ENCODE measurements around the gene CDC23. TPM values are rescaled to one million over a fixed set of nuclear protein-coding genes. Genes with fewer than 3 reads are reported as not detected.
"Not testable (repeated sequence)": the region's sequence is repeated elsewhere in the genome, so short reads cannot be mapped to it uniquely, and the experiment has no call there.

The CDC23 gene, protein sequence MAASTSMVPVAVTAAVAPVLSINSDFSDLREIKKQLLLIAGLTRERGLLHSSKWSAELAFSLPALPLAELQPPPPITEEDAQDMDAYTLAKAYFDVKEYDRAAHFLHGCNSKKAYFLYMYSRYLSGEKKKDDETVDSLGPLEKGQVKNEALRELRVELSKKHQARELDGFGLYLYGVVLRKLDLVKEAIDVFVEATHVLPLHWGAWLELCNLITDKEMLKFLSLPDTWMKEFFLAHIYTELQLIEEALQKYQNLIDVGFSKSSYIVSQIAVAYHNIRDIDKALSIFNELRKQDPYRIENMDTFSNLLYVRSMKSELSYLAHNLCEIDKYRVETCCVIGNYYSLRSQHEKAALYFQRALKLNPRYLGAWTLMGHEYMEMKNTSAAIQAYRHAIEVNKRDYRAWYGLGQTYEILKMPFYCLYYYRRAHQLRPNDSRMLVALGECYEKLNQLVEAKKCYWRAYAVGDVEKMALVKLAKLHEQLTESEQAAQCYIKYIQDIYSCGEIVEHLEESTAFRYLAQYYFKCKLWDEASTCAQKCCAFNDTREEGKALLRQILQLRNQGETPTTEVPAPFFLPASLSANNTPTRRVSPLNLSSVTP
- total RNA-seq: 10 to 100 TPM; 13.9 to 14.9 TPM
- long read RNA-seq, transcript CDC23-202 (16 exons, 3,155 nt): major isoform, 47 of 53 reads
- long read RNA-seq, partial matches to known transcripts: 2 of 53 reads
- long read RNA-seq, other reads (novel, unspliced or antisense): 3 of 53 reads

DNA sequence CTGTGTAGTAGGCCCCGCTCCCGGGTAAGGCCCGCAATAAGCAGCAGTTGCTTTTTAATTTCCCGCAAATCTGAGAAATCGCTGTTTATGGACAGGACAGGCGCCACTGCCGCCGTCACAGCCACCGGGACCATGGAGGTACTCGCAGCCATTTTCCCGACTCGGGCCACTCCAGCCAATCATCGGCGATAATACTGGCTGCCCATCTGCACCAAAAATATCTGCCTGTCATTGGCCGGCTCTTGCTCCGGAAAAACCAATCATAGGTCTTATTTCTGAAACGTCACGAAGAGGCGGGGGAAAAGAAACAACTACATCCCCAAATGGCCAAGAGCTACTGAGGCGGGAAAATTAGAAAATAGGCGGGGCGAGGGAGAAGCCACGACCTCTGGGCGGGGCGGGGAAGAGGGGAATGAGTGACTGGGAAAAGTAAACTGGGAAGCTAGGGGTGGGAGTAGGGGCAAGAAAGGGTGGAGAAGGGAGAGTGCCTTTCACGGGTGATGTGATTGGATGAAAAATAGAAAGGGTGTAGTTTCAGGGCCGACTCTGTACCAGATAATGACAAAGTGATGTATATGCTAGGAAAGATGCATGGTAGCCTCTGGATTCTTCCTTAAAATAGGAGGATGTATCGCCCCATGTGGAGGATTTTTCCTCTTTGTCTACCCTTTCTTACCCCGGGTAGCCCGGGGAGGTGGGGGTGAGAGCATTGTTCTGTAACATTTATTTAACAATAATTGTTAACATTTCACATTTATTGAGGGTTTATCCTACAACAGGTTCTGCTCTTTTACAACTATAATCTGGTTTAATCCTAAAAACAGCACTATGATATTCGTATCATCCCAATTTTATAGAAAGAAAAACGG lies at the start of gene CDC23:
TSS of gene CDC23 (minus strand) at position 163 of the 869 bp plus-strand sequence. CDS start at position 152, 11 bp downstream.
- ATAC-seq (peak; percentile 99), DNase-seq (peak; percentile 90 to 93)
- intact Hi-C loops (cut with DNase I, micrococcal nuclease): loop anchor here in 1 of 2 donors (5.0 kb wide), 1 partner anchor 36 kb away; the partner anchor contains the start of genes BRD8 and KIF20A

DNA sequence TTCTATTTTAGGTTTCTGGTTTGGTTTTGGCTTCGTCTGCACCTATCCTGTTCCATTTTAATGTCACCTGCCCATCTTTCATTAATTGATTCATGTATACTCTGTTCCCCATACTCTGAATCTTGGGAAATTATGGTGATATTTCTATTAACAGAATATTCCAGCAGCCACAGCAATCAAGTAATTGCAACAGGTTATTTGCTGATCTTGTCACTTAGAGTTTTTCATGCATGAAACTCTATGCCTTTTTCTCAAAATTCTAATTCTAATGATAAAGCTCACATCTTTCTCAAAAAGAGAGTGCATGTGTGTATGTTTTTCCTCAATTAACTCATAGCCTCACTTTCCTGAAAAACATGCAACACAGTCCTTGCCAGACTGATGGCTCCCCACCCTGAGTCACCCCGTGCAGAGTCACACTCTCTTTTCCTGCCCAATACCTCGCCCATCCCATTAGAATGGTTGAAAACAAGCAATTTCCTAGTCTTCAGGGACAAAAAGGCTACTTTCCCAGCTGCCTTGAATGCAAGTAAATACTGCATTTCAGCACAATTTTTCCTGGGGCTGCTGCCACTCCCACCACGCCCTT lies 45.7 kb upstream of the CDC23 start:
- intact Hi-C loops (cut with DNase I, micrococcal nuclease): no loop called here
- ATAC-seq (no peak), DNase-seq (no peak)

DNA sequence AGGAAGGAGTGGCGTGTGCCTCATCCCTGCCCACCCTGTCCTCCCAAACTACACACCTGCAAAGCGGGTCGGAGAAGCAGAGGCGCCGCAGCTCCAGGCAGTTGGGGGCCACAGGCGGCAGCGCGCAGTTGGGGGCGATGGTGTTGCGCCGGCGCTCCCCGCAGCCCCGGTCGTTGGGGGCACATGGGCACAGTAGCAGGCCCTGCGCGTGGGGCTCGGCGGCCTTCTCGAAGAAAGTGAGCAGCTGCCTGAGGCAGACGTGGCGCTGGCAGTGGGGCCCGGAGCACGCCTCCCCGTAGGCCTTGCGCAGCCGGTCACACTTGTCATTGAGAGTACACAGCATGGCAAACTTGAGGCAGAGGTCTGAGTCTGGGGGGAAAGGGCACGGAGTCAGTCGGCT lies 44.5 kb upstream of the CDC23 start:
- no peak for ATAC-seq
- intact Hi-C loops (cut with DNase I, micrococcal nuclease): no loop called here
- DNase-seq: no peak

DNA sequence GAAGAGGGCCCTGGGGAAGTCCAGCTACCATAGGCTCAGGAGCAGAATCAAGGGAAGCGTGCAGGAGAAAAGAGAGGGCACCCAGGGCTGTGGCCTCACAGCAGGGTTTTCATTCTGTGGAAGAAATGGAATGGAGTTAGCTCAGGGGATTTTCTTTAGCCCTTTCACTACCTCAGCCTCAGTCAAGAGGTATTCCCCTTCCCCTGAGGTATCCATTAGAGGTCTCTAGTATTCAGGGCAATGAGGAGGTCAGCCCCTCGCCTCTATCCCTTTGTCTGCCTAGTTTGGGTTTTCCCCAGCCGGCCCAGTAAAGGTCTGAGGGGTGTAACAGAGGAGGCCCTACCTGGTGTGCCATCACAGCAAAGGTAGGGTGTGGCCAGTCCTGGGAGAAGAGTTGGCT lies 39.8 kb upstream of the CDC23 start:
- no peak for ATAC-seq
- DNase-seq: no peak
- intact Hi-C loops (cut with DNase I, micrococcal nuclease): no loop called here

DNA sequence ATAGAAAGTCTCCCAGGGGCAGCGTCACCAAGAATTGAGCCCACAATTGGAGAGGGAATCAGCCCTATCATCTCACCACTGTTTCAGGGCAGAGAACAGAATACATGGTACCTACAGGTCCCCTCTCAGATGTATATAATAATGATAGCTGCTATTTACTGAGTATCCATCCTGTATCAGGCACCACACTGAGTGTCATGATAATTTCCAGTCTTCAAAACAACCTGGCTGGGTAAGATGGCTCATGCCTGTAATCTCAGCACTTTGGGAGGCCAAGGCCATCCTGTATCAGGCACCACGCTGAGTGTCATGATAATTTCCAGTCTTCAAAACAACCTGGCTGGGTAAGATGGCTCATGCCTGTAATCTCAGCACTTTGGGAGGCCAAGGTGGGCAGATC lies 34.7 kb upstream of the CDC23 start:
- intact Hi-C loops (cut with DNase I, micrococcal nuclease); ATAC-seq: not testable (repeated sequence)

DNA sequence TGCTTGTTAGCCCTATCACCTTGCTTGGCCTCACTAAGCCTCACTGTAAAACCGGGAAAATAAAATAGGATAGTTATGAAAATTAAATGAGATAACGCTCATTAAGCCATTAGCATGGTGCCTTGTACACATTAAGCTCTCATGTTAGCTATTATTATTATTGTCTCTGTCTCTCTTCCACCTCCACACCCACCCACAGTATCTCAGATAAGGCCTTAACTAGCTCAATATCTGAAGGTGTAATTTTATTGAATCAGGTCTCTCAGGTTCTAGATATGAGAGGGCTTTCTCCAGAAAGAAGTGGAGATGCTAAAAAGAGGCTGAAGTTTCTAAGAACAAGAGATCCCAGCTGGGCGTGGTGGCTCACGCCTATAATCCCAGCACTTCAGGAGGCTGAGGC lies 33.7 kb upstream of the CDC23 start:
- DNase-seq: no peak
- ATAC-seq: no peak
- intact Hi-C loops (cut with DNase I, micrococcal nuclease): no loop called here

More for the DNA sequence above, 34.7 kb upstream of the CDC23 start:
- not testable (repeated sequence) for DNase-seq

DNA sequence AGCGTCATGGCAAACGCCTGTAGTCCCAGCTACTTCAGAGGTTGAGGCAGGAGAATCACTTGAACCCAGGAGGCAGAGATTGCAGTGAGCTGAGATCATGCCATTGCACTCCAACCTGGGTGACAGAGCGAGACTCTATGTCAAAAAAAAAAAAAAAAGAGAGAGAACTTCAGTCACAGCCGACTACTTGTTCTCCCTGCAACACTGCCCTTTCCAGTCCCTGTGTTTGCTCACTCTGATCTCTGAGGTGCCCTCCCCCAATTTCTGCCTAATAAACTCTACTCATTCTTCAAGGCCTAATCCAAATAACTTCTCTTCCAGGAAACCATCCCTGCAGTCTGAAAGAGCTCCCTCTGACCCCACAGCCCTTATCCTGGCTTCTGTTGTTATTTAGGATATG lies 33.2 kb upstream of the CDC23 start:
- no peak for ATAC-seq
- DNase-seq: no peak
- intact Hi-C loops (cut with DNase I, micrococcal nuclease): no loop called here

DNA sequence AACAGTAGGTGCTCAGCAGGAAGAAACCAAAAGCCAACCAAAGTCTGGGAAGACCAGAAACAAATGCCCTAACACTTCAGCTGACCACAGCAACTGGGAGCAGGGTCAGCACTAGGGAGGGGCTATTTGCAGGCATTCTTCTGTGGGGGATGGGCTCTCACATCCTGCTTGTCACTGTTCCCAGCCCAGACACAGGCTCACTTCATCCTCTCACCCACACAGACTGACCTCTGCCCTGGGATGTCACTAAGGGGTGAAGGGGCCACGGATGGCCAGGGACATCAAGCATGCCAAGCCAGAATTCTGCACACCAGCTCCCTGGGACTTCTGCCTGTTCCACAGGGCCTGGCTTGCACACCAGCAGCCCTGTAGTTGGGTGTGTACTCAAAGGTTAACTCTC lies 32.6 kb upstream of the CDC23 start:
- no peak for ATAC-seq
- no peak for DNase-seq
- intact Hi-C loops (cut with DNase I, micrococcal nuclease): no loop called here

DNA sequence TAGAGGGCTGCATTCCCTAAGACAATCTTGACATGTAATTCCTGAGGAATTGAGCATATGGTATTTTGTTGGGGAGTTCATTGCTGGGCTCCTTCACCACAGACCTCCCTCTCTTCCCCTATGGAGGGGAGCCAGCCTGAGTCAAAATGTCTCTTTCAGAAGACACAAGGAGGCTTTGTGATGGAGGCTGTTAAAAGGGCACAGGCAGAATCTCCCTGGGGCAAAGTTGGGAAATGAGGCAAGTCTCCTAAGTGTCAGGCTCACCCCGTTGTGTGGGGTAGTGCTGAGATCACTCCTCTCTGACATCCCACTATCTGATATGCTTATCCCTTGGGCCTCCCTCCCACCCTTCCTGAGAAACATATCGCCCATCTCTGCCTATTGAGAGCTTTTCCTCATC lies 30.7 kb upstream of the CDC23 start:
- ATAC-seq (no peak), DNase-seq (no peak)
- intact Hi-C loops (cut with DNase I, micrococcal nuclease): no loop called here

DNA sequence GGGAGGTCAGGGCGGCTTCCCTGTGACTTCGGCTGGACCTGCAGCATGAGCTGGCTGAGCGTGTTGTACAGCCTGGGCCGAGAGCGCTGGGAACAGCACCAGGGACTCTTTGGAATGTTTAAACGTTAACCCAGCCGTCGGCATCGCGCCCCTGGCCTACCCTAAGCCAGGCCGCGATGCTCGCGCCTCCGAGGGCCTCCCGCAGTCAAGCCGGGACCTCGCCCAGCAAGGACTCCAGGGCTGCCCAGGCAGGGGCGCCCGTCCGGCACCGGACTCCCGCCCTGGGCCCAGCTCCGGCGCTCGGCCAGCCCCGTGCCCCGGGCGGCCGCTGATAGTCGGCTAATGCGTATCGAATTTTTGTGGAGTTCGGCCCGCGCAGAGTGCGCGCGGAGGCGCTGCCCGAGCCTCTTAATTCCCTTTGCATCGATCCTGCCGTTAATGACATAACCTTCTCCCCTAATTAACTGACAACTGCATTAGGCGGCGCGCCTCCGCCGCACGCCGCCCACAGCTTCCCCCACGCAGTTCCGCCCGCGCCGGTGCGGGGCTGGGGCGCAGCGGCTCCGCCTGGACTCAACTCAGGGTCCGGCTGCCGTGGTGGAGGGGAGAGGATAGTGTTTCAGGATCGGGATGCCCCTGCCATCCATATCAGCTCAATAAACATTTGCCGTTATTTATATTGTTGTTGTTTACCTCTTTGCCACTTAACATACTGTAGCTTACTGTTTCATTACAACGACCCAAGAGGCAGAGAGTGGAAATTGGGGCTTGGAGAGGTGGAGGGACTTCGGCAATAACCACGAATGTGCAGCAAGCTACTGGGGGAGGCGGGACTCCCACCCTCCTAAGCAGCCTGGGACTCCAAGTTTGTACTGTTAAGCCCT lies 28.8 kb upstream of the CDC23 start:
- intact Hi-C loops (cut with DNase I, micrococcal nuclease): no loop called here
- peak in 1 of 2 donors; percentile 12 for DNase-seq
- peak; percentile 26 for ATAC-seq

DNA sequence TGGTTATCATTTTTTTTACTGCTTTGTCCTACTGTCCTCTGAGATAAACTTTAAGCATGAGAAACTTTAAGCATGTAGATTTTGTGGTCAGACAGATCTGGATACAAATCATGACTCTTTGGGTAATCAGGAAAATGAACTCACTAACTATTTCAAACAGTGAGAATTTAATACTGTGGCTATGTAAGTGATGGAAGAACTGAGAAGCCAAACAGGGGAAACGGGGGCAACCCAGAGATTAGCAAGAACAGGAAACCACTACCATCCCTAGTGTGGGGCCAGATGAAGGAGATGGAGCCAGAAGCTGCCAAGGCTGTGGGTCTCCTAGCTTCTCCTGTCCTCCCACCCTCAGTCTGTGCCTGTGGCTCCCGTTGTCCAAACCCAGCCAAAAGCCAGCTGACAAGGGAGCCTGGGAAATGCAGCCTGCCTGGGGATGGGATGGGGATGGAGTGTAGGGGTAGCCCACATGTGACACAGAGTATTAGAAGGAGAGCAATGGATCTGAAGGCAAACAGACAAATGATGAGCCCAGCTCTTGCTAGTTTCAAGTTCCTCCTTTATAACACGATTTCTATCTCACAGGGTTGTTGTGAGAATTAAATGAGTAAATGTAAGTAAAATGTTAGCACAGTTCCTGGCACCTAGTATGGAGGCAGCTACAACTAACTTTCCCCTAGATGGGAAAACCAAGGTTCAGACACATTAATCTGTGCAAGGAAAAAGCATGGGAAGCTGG lies 27.7 kb upstream of the CDC23 start:
- ATAC-seq (no peak), DNase-seq (no peak)
- intact Hi-C loops (cut with DNase I, micrococcal nuclease): no loop called here

DNA sequence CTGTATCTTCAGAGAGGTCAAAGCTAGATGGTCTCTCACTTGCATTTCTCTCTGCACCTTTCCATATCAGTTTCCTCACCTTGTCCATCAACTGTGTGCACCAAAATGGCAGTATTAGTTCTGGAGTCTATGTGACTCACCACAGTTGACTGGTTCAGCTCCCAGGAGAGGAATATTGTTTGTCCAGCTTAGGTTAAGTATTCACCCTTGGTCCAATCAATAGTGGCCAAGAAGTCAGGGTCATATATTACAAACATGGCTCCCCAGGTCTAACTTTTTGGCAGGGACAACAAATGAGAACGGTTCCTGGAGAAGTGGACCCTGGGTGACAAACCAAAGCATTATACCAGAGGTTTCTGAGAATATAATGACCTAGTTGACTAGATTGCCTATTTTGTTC lies 24.9 kb upstream of the CDC23 start:
- ATAC-seq: no peak
- intact Hi-C loops (cut with DNase I, micrococcal nuclease): no loop called here
- no peak for DNase-seq

DNA sequence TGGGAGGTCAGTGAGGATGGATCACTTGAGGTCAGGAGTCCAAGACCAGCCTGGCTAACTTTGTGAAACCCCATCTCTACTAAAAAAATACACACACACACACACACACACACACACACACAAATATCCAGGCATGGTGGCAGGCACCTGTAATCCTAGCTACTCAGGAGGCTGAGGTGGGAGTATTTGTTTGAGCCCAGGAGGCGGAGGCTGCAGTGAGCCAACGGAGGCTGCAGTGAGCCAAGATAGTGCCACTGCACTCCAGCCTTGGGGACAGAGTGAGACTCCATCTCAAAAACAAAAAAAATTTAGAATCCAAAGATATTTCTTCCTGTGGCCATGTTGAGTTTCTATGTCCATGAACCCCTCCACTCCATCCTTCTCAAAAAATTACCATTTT lies 21.5 kb upstream of the CDC23 start:
- DNase-seq (no peak), ATAC-seq (no peak)
- intact Hi-C loops (cut with DNase I, micrococcal nuclease): no loop called here

DNA sequence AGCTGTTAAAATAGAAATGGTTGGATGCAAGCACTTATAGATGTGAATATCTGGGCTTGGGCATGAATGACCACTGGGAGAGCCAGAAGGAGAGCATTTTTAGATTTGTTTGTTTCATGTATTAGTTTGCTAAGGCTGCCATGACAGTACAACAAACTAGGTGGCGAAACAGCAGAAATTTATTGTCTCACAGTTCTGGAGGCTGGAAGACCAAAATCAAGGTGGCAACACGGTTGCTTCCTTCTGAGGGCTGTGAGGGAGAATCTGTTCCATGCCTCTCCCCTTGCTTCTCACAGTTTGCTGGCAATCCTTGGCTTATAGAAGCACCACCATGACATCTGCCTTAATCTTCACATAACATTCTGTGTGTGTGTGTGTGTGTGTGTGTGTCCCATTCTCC lies 20.2 kb upstream of the CDC23 start:
- intact Hi-C loops (cut with DNase I, micrococcal nuclease): no loop called here
- ATAC-seq: no peak

DNA sequence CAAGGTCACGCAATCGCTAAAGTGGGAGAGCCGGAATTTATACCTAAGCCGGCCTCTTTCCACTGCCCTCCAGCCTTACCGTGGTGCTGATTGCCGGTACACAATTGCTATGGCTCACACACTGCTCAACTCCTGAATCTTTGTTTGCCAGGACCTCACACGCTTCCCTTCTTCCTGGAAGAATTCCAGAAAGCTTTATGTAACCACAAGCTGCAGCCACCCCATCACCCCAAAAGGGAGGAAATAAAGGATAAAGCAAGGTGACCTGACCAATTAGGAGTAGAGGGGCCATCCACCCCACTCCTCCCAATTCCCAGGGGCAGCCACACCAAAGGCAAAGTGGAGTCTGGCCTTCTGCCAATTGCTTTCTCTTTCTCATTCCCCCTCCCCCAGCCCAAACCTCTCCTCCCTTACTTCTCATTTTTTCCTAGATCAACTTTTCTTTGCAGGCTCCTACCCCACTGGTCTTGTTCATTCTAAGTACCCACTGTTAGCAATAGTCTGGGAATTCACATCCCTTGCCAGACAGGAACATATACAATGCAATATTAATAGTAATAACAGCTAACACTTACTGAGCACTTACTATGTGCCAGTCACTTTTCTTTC lies 18.0 kb upstream of the CDC23 start:
- no peak for ATAC-seq
- intact Hi-C loops (cut with DNase I, micrococcal nuclease): no loop called here

More for the DNA sequence above, 20.2 kb upstream of the CDC23 start:
- DNase-seq: no peak

DNA sequence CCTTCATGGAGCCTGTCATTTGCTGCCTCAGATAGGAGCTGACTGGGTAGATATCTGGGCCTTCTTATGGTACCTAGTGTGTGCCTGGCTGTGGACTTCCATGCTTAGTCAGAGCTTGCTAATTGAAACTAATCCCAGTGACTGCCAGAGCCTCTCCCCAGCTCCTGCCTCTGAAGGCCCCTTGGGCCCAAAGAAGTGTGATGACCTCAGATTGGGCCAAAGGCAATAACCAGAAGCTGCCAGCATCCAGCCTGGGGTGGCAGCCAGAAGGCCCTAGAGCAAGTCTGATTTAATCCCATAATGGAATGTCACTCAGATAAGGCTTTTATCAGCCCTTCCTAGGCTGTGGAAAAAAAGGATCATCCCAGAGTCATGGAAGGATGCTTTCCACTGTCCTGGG lies 17.1 kb upstream of the CDC23 start:
- no peak for ATAC-seq
- DNase-seq: no peak
- intact Hi-C loops (cut with DNase I, micrococcal nuclease): no loop called here

More for the DNA sequence above, 18.0 kb upstream of the CDC23 start:
- DNase-seq: no peak

DNA sequence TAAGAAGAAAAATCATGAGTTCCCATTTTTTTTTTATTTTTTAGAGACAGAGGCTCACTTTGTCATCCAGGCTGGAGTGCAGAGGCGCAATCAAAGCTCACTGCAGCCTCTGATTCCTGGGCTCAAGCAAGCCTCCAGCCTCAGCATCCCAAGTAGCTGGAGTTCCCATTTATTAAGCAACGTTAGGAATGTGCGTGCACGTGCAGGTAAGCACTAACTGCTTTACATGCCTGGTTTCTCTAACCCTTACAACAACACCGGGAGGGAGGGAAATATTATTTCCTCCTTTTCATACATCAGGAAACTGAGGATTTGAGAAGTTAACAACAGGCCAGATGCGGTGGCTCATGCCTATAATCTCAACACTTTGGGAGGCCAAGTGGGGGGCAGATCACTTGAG lies 16.3 kb upstream of the CDC23 start:
- ATAC-seq (no peak), DNase-seq (no peak)
- intact Hi-C loops (cut with DNase I, micrococcal nuclease): loop anchor here in 1 of 2 donors (10.0 kb wide), 1 partner anchor 55 kb away; no protein-coding TSS in a partner anchor
